NCI-H2029 (cell line): ENCODE data around the gene SRSF9.
"Not testable (repeated sequence)": the region's sequence is repeated elsewhere in the genome, so short reads cannot be mapped to it uniquely, and the experiment has no call there.

Experiments used
- DNase-seq: peaks from one replicate; lab custom pipeline; 2025; lab: John Stamatoyannopoulos, UW

The SRSF9 gene

GRCh38 chr12:120481022-120481767 lies 11.6 kb upstream of the SRSF9 start:
- DNase-seq = no peak

GRCh38 chr12:120480211-120480610 lies 10.7 kb upstream of the SRSF9 start:
- no peak for DNase-seq

DNA sequence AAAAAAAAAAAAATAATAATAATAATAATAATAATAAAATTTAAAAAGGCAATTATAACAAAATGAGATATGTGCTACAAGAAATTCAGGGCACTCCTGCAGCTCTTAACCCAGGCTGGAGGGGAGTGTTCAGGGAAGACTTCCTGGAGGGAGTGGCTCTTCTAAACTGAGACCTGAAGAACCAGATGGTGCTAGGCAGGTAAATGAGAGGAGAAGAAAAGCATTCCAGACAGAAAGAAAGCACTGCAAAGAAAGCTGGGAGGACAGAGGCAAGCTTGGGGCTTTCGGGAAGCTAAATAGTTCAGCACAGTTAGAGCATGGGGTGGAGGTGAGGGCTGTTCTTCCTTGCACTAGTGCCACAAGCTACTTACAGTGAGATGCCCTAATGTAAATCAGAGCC lies 9.9 kb upstream of the SRSF9 start:
- no peak for DNase-seq

GRCh38 chr12:120475643-120476042 lies 6.1 kb upstream of the SRSF9 start:
- DNase-seq = no peak

GRCh38 chr12:120474616-120474960 lies 5.0 kb upstream of the SRSF9 start:
- DNase-seq = no peak

DNA sequence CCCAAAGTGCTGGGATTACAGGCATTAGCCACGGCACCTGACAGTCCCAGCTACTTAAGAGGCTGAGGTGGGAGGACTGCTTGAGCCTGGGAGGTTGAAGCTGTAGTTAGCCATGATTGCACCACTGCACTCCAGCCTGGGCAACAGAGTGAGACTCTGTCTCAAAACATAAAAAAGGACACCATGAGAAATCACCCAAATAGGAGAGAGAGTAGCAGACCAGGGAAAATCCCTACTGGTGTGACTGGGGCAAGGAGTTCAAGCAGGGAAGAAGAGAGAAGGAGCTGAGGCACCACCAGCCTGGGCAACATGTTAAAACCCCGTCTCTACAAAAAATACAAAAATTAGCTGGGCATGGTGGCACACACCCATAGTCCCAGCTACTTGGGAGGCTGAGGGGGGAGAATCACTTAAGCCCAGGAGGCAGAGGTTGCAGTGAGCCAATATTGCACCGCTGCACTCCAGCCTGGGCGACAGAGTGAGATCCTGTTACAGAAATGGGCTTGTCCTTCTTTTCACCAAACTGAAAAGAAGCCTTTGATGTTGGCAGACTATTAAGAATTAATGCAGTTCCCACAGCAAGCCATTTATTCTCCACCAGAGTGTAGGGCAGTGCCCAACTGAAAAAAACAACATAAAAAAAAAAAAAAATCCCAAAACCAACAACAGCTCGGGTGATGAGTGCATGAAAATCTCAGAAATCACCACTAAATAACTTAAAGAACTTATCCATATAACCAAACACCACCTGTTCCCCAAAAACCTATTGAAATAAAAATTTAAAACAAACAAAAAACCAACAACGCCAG lies 4.5 kb upstream of the SRSF9 start:
- peak; percentile 13 for DNase-seq

GRCh38 chr12:120472521-120472920 lies 3.0 kb upstream of the SRSF9 start:
- DNase-seq = no peak

- no peak for DNase-seq
Observed at GRCh38 chr12:120470150-120470784, 719 bp upstream of the SRSF9 start.

DNA sequence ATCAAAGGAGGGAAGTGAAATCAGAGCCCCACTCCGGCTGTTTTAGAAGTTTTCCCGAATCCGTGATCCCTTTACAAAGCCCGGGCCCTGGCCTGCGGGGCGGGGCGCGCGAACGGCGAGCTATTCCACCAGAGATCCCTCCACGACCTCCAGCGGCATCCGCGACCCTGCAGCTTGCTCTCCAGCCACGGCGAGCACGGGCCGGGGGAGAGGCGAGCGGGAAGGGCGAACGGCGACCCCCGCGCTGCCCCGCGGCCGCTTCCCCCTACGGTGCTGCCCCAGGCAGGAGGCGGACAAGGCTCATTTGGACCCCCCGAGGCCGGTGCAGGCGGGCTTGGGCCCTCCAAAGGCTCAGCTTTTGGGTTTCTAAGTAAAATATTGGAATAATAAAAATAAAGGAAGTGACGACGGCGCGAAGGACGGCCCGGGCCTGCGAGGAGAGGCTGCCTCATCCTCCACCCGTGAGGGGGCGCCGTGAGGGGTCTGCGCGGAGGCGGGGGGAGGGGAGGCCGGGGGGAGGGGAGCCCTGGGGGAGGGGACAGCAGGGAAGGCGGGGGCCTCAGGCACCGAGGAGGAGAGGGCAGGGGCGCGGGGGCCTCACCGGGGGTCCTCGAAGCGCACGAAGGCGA lies 613 bp downstream of the SRSF9 start:
- no peak for DNase-seq

DNA sequence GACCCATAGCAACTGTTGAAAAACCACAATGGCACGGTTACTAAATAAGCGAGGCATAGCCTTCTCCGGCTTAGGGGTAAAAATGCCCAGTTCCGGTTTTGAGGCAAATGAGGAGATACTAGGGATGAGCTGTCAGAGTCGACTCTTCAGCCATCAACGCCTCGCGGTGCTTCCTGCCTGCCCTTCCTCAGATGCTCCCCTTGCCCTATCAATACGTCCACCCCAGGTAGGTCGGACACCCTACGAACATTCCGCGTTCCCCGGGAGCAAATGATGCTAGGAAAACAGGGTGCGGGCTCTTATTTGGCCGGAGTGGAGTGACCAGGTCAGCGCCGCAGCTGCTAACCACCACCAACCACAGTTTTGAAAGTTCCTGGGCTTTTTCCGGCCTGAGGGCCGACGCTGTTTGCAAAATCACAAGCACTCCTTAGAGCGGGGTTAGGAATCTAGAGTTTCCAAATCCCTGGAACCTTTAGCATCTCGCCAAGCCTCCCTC lies 1.2 kb downstream of the SRSF9 start:
- no peak for DNase-seq

GRCh38 chr12:120467439-120467838 lies 2.1 kb downstream of the SRSF9 start:
- no peak for DNase-seq

- DNase-seq = peak; percentile 19
Observed at GRCh38 chr12:120466560-120467315, 2.8 kb downstream of the SRSF9 start.

GRCh38 chr12:120465756-120466155 lies 3.8 kb downstream of the SRSF9 start:
- DNase-seq = no peak

DNA sequence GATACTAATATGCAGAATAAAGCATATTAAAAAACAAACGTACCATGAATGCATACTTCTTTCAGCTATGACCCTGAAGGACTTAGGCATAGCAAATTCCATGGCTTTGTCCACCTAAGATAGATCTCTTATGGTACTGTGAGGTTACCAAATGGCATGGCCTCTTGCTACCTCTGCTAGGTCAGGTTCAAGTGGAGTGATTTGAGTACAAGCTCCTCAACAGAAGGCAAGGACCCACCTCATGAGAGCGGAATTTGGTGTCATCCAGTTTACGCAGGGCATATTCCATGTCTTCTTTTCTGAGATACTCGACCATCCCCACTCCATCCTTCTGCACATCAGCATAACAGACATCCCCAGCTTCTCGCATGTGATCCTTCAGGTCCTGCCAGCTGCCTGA lies 5.8 kb downstream of the SRSF9 start:
- DNase-seq = no peak

DNA sequence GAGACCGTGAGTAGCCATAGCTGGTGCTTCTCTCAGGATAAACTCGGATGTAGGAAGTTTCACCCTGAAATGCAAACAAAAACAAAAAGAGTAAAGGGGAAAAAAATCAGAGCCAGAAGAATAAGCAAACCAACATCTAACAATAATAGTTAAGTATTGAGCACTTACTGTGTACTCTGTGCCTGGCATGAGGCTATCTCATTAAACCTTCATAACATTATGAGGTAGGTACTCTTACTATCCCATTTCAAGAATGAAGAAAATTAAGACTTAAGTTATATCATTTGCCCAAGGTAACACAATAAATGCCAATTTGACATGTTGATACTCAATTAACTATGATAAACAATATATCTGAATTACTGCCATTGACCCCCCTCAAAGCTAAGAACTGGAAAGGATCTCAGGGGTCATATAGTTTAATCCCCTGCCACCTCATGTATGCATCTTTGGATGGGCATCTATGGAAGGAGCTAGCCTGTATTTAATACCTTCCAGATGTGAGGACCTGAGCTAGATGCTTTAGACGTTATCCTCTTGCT lies 7.4 kb downstream of the SRSF9 start:
- DNase-seq = no peak

GRCh38 chr12:120460157-120460556 lies 9.4 kb downstream of the SRSF9 start:
- no peak for DNase-seq

DNA sequence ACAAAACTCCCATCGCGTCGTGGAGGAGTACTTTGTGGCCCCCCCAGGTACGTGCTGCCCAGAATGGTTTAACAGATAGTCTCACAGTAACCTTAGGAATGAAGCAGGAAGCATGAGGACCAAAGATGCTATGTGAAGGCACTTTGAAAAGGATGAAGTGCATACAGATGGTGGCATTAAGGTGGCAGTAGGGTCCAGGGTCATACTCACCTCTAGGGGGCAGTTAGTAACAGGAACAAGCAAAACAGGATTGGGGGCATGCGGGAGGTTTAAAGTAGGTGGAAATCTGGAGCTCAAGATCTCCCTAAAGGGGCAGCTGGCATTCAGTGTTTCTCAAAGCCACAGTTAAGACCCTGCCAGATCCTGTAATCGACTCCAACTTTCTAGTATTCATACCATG lies 12.4 kb downstream of the SRSF9 start:
- DNase-seq = no peak

GRCh38 chr12:120455302-120455701 lies 14.2 kb downstream of the SRSF9 start:
- DNase-seq = no peak

- DNase-seq = no peak
Observed at GRCh38 chr12:120453977-120454376, 15.6 kb downstream of the SRSF9 start.

DNA sequence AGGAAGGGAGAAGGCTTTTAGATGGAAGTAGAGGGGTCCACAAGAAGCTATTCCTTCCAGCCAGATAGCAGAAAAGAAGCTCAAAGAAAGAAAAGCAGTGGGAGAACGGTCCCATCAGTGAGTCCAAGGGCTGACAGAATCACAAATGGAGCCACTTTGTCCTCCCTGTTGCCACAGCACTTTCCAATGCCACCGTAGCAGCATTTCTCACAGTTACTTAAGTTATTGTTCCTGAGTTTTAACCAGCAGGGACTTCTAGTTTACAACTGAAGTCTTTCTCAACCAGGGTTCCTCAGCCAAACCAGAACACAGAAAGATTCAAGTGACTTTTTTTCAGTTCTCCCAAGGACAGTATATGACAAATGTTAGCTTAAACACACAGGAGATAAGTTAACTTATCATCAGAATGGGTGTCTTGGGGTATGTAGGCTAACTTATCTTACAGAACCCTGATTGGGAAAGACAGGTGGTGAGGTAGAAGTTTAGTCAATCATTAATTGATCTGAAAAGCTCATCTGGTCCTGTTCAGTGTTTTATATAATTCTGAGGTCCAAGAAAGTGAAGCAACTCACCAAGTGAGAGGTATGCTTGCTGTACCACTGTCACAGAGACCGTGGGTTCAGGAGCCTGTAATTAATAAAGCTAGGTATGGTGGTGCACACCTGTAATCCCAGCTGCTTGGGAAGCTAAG lies 16.3 kb downstream of the SRSF9 start:
- no peak for DNase-seq

DNA sequence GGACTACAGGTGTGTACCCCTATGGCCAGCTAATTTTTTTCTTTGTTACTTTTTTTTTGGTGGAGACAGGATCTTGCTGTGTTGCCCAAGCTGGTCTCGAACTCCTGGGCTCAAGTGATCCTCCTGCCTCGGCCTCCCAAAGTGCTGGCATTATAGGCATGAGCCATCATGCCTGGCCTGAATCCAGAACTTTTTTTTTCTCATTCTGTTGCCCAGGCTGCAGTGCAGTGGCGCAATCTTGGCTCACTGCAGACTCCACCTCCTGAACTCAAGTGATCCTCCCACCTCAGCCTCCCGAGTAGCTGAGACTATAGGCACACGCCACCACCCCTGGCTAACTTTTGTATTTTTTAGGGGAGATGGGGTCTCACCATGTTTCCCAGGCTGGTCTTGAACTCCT lies 17.0 kb downstream of the SRSF9 start:
- DNase-seq = not testable (repeated sequence)
